Activated naive CD8-positive, alpha-beta T cell treated with anti-CD3 and anti-CD28 coated beads, Interleukin-2, amount 50 U/mL, for 16 hours (primary cell): ENCODE results near the gene ARF1.

Experiments
- DNase-seq: peaks from one replicate; pipeline ENCODE4 v3.0.0-alpha.2; 2020; ENCODE audit warnings: low read depth, low spot score

Gene ARF1

DNA sequence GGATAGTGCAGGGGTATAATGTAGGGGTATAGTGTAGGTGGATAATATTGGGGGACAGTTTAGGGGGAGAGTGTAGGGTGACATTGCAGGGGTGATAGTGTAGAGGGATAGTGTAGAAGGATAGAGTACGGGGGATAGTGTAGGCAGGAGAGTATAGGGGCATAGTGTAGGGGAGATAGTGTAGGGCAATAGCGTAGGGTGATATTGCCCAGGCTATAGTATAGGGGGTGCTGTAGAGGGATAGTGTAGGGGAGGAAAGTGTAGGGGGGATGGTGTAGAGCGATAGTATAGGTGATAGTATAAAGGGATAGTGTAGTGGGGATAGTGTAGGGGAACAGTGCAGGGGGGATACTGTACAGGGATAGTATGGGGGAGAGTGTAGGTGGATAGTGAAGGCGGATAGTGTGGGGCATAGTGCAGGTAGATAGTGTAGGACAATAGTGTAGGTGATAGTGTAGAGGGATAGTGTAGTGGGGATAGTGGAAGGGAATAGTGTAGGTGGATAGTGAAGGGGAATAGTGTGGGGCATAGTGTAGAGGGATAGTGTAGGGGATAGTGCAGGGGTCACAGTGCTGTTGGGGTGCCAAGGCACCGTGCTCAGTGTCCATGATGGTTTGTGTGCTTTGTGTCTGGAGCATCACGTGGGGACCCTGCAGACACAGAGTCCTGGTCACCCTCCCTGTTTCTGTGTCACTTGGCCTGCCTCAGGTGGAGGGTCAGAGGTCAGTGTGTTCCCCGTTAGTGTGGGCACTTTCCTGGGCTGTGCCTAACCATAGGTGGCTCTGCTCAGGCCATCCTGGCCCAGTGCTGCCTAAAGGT is 10.5 kb upstream of the ARF1 start:
- DNase-seq = no peak

DNA sequence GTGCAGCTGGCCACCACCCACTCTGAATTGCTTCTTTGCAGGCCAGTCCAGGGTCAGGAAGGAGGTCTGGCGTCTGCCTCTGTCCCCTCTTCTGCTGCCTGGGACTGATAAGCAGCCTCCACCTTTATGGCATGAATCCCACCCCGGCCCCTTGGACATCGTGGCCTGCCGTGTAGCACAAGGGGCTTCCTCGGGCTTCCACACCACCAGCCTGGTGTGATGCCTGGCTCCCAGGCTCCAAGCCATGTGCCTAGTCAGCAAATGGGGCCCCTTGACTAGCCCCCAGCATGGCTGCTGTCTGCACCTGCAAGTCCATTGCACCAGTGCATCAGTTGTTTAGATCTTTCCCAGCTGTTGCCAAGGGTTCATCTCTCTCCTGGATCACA is 9.9 kb upstream of the ARF1 start:
- no peak for DNase-seq

DNA sequence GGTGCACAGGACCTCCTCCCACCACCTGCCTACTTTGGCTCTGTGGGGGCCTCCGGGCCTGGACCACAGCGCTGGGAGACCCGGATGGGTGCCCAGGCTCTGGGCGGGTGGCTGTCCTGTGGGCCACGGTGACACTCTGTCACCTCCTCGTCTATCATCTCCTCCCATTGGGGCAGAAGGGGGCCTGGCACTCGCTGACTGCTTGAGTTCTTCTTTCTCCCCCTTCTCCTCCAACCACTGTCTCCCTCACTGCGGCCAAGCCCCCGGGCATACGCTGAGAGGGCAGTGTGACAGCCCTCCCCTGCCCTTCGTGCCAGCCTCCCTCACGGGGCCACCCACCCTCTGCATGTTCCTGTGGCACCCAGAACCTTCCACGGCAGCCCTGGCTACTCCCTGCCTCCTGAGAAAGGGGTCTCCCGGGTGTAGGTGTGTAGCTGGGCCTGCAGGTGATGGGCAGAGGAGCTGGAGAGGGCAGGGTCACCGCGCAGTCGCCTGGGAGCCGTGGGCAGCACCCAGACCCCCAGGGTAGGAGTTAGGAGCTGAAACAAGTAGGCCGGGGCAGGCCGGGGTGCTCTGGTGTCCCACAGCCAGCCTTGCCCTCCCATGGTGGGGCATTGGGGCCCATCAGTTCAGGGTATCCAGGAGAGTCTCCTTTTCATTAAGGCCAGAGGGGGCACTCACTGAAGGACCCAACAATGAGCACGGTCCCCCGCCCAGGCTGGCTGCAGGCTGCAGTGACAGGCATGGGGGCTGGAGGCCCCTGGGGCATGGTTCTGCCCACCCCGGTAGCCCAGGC is 9.2 kb upstream of the ARF1 start:
- no peak for DNase-seq

DNA sequence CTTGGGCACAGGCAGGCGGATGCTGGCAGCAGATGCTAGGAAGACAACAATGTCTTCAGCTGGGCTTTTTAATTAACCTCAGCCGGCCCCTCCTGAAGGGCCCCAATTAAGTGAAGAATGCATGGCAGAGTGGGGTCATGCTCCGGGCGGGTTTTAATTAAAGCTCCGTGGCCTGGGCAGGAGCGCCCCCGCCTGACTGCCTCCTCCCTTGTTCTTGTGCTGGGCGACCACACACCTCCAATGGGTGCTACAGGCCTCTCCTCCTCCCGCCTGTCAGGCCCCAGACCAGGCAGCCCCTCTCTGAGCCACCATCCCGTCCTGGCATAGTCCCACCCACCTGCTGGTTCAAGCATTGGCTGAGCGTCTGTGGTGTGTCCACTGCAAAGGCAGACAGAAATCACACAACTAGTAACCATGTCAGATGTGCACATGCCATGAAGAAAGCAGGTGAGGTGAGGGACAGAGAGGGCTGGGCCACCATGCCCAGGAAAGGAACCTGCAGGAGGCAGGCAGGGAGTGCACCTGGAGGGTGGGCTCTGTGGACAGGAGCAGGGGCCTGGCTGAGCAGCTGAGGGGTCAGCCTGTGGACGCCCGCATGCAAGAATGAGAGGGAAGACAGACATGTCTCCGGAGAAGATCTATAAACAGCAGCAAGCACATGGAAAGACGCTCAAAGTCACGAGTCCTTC is 8.5 kb upstream of the ARF1 start:
- no peak for DNase-seq

DNA sequence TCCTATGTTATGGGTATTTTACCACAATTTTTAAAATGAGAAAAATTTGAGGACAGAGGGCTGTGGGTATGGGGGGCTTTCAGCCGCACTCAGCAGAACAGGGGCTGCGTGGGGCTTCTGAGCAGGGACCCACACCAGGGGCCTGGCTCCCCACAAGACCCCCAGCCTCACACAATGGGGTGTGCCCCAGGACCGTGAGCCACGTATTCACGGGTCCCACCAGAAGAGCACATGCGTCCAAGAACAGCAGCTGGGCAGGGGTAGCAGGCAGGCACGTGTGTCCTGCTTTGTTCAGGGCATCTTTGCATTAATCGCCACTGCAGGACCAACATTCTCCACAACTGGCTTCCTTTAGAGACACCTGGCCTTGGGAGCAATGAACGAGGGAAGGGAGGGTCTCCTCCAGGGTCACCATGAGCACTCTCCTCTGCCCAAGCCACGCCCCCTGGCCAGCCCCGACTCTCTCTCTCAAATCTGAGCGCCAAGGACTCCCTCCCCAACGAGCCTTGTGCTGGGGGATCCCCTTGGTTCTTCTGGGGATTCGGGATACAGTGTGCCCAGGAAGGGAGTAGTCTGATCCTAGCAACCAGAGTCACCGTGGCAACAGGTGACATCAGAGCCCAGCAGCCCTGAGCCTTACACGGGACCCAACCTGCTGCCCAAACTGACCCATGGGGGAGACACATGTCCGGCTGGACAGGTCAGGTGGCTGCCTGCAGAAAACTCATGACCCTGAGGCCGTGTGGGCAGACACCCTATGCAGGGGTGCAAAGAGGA is 7.4 kb upstream of the ARF1 start:
- DNase-seq = no peak

DNA sequence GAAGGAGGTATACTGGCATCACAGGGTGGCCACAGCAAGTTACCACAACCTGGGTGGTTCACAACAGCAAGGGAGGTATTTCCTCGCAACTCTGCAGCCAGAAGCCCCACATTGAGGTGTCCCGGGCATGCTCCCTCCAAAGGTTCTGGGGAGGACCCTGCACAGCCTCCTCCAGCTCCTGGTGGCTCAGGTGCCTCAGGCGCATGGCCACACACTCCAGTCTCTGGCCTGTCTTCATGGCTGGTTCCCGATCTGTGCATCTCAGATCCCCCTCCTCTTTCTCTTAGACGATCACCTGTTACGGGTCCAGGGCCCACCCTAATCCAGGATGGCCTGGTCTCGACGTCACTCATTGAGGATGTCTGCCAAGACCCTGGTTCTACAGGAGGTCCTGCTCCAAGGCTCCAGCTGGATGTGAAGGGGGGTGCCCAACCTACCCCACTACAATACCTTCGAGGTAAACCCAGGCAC is 6.7 kb upstream of the ARF1 start:
- DNase-seq = no peak

DNA sequence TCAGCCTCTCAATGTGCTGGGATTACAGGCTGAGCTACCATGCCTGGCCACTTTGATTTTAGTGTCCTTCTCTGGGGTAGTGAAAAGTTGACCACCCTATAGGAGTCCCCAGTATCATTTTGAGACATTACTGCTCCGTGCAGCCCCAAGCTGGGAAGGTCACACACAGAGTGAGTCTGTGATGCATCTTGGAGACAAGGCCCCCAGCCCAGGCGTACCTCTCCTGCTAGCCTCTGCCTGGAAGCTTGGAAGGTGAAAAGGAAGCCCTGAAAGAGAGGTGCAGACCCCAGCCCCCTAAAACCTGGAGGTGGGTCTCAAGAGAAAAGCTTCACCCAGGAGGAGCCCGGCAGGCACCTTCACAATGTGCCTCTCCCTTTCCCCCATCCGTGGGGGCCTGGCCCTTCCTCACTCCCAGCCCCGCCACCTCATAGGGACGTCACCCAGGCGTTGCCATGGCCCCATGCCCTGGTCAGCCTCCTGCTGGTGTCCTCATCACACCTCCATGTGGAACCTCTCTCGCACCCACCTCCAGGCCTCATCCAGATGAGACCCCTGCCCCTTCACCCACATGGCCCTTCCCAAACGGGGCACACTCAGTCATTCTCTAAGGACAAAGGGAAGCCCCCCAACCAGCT is 5.6 kb upstream of the ARF1 start:
- DNase-seq = no peak

DNA sequence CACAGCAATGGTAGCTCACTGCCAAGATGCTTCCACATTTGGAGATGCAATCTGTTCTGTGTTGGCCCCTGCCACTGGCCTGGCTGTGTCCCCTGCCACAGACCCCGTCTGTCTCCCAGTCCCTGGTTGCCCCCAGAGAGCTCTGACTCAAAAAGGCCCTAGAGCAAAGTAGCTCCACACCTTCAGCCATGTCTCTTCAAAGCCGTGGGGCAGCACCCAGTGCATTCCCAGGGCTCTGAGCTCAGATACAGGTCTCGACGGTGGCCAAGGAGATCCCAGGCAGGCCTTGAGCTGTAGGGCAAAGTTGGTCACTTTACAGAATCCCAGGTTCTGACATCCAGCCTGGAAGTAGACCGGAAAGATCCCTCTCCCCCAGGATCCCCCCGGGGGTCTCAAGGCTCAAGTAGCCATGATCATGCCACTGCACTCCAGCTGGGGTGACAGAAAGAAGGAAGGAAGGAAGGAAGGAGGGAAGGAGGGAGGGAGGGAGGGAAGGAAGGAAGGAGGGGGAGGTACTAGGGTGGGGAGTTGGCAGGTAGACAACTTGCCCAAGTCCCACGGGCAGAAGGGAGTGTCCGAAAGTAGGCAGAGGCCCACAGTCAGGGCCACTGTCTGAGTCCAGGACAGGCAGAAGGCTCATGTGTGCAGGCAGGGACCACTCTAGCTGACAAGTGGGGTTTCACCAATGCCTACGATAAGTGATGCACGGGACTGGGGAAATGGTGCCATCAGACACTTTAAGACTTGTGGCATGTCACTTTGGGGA is 4.8 kb upstream of the ARF1 start:
- no peak for DNase-seq

DNA sequence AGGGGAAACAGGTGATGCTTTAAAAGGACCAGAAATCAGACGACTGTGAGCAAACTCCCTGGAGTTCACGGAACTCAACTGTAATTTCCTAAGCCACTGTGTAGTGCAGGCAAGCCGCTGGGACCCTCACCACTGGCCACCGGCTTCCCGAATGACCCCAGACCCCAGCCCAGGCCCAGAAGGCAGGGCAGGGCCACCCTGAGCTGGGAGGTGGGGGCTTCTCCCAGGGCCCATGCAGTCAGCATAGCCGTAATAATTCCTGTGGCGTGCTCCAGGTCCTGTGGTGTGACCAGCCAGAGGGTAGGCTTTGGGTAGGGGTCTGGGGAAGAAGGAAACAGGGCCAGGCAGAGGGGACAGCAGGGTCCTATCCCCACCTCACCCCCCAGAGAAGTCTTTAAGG is 3.5 kb upstream of the ARF1 start:
- no peak for DNase-seq

DNA sequence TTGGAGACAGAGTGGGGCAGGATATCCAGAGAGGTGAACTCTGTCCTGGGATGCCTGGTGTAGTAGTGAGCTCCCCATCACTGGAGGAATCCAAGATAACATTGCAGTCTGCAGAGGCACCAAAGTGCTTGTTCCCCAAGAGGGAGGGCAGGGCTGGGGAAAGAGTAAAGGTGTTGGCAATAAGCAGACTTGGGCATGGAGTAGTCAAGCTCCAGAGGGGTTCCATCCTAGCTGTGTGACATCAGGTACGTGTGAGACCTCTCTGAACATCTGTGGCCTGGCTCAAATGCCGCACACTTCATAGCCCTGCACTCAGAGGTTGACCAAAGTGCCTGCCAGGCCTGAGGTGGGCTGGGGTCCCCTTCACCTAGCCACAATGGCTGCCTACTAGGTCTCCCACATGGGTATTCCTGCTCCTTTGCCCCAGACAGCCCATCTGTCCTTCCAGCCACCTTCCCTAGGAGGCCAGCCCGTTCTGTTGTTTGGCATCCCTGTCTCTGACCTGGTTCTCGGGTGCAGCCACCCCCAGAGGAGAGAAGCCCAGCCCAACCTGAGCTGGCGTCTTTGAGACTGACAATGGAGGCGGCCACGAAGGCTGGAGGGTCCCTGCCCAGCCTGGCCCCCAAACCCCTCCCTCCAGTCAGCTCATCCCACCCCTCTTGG is 2.8 kb upstream of the ARF1 start:
- no peak for DNase-seq

DNA sequence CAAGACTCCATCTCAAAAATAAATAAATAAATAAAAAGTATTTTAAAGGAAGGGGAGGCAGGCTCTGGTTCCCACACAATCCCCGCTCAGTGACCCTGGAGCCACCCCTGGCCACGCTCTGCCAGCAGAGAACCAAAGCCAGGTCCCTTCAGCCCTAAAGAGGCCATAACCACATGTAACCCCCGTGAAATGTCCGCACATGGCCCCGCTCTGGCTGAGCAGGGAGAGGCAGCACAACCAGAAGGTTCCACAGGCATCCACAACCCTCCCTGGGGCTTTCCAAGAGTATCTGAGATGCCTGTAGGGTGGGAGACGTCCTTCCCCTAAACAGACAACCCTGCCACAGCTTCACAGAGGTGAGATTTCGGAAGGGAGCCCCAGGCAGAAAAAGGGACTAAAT is 1.4 kb upstream of the ARF1 start:
- DNase-seq = no peak

DNA sequence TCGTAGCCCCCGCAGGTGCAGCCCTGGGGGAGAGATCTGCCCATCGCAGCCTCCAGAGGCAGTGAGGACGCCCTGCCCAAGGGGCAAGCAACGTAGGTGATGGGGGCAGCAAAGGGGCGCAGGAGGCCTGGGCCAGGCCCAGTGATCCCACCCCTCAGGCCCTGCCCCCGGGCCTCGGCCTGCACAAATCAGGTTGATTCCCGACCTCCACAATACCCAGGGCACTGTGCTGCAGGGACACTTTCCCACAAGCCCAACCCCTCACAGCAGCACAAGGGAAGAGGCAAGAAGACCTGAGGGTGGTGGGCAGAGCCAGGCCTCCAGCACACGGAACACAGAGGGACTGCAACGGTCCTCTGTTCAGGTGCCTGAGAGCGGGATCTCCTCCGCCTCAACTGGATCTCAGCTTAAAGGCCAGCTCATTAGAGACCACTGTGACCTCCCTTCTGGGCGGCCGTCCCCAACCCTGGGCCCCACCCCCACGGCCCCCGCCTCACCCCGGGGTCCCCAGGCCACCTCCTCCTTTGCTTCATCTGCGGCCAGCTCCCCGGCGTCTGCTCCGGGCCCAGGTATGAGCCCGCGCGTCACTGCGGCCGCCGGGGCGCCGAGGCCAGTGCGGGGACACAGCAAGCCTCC is 812 bp upstream of the ARF1 start:
- no peak for DNase-seq

DNA sequence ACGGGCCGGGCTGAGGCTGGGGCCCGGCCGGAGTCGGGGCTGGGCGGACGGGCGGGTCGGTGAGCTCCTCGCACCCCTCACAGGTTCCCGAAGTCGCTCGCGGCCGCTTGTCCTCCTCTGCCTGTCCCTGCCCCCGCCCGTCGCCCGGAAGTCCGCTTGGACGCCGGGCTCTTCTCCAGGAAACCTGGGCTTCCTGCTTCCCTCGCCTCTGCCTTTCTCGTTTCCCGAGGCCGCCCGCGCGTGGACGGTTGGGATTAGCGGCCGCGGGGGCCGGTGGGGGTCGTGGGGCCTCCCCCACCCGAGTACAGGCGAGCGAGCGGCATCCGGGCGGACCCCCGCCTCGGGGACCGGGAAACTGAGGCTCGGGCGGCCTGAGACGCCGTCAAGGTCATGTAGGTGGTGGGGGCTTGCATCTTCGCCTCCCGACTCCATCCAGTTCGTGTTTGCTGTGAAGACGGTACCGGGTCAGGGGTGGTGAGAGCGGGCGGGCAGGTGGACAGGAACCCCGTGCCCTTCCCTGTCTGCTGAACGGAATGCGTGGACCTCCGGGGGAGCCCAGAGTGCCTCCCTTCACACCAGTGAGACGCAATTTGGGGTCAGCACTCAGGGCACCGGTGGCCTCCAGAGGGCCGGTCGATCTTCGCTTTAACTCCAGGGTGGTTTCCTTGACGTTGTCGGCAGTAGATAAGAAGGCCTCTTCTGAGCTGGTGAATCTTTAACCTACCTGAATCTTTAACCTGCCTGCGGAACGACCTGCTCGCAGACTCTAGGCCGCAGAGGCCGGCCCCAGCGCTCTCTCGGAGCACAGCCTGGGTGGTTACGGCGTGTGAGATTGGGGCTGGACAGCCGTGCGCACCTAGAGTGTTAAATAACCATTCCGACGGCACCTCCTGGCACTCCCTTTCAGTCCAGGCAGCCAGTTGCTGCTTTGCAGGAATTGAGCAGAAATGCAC is 686 bp downstream of the ARF1 start:
- DNase-seq = no peak

DNA sequence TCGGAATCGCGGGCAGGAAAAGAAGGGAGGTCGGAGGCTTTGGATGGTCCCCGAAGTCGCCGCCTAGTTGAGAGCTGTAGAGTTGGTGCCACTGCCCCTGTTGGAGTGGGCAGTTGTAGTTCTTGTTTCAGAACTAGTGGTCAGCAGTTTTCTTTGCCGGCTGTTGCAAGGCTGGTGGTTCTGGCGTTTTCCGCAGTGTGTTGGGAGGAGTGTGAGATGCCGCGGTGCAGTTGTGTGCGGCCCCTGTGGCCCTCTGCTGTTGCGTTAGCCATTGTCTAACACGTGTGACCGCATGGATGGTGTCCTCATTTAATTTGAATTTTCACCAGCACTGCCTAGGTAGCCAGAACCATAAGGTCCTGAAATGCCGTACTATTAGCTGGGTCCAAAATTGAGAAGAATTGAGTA is 1.4 kb downstream of the ARF1 start:
- DNase-seq = no peak

DNA sequence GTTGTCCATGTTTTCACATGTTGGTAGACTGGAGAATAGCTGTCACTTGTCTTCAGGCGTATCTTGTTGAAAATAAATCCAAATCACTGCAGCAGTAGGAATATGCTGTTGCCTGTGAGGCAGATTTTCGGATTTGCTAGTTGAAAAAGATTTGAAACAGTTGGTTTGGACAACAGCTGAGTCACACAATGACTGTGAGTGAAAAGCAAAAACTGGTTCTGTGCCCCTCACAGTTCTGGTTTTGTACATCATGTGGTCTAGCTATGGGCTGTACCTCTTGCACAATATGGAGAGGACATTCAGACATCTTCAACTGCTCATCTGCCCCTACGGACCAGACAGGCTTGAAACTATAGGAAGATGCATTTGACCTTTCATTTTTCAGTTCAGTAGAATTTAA is 1.8 kb downstream of the ARF1 start:
- DNase-seq = no peak

DNA sequence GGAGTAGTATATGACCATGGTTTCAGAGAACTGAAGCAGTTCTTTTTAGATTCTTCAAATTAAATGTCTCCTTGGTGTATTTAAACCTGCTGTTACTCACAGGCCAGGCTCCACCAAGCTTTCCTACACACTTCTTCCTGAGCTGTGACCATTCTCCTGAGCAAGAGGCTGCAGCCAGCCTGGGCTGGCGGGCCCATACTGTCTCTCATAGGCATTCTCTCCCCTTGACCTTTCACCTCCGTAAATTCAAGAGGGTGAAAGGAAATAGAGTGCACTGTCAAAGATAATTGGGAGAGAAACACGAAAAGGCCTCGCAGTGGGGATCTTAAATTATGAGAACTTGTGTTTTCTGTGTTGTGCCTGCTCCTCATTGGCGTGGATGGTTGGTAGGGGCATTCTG is 2.3 kb downstream of the ARF1 start:
- no peak for DNase-seq

DNA sequence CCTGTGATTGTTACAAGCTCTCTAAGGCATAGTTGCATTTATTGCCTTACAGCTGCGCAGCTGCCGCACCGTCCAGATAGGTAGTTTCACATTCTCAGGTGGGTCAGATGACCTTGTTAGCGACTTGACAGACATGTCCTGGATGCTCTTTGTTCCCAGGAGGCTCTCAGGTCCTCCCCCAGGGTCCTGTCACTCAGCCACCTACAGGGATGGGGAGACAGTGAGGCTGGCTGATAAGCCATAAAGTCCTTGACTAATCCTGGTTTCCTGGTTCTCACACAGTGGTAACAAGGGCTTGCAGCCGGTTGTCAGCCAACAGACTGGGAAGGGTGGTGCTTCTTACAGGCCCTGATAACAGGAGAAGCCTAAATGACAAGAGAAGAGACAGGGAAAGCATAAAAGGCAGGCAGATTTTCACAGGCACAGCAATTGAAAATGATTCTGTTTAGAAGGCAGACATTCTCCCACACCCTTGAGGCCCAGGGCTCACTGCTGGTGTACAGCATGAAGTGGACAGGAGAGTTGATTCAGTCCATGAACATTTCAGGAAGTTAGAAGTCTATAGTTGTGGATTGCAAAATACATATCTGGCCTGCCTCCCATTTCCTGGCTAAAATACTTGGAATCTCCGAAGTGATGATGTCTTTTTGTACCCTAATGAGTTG is 2.9 kb downstream of the ARF1 start:
- DNase-seq = no peak

DNA sequence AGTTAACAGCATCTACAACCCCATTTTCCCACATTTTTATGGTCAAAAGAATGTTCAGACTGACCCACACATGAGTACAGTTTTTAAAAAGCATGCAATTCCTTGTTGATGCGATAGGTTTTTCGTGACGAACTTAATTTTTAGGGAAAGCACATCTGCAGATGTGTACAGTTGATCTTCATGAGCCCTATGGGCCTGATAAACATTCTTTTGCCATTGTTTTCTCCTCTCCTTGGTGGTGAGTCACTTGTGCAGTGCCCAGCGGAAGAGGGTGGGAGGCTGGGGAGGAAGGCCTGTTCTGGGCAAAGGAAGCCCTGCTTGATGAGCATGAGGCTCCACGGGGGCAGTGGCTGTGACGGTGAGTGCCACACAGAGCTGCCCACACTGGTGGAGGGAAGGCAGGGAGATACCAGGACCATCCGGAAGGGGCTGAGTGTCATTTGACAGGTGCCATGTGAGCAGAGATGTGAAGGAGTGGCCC is 5.3 kb downstream of the ARF1 start:
- no peak for DNase-seq
